Amniotic epithelial cell (primary cell): ENCODE data around the gene CPNE8.

Source experiments
- DNase-seq: peaks from one replicate; pipeline ENCODE4 v3.0.0-alpha.2; 2010; ENCODE audit warnings: low read depth

Gene CPNE8

GRCh38 chr12:38728894-38729293 is 176.5 kb downstream of the CPNE8 start:
- DNase-seq = no peak

- no peak for DNase-seq
Measured at GRCh38 chr12:38721611-38722252, 183.7 kb downstream of the CPNE8 start.

- no peak for DNase-seq
Measured at GRCh38 chr12:38720661-38721060, 184.7 kb downstream of the CPNE8 start.

- no peak for DNase-seq
Measured at GRCh38 chr12:38713294-38713693, 192.1 kb downstream of the CPNE8 start.

GRCh38 chr12:38711054-38711453 is 194.3 kb downstream of the CPNE8 start:
- DNase-seq = no peak

- no peak for DNase-seq
Measured at GRCh38 chr12:38708466-38708865, 196.9 kb downstream of the CPNE8 start.

GRCh38 chr12:38707648-38708047 is 197.7 kb downstream of the CPNE8 start:
- no peak for DNase-seq

- no peak for DNase-seq
Measured at GRCh38 chr12:38697289-38697688, 208.1 kb downstream of the CPNE8 start.

GRCh38 chr12:38695057-38695456 is 210.3 kb downstream of the CPNE8 start:
- no peak for DNase-seq

GRCh38 chr12:38691164-38691563 is 214.2 kb downstream of the CPNE8 start:
- DNase-seq = peak; percentile 12

GRCh38 chr12:38690646-38691045 is 214.7 kb downstream of the CPNE8 start:
- no peak for DNase-seq

GRCh38 chr12:38689704-38690103 is 215.7 kb downstream of the CPNE8 start:
- peak; percentile 79 for DNase-seq

- no peak for DNase-seq
Measured at GRCh38 chr12:38689195-38689594, 216.2 kb downstream of the CPNE8 start.

GRCh38 chr12:38682521-38682920 is 222.9 kb downstream of the CPNE8 start:
- DNase-seq = no peak

- peak; percentile 60 for DNase-seq
Measured at GRCh38 chr12:38669530-38669929, 235.9 kb downstream of the CPNE8 start.

- DNase-seq = no peak
Measured at GRCh38 chr12:38669081-38669480, 236.3 kb downstream of the CPNE8 start.

GRCh38 chr12:38666425-38666824 is 239.0 kb downstream of the CPNE8 start:
- DNase-seq = no peak

- DNase-seq = peak; percentile 20
Measured at GRCh38 chr12:38664661-38665269, 240.6 kb downstream of the CPNE8 start.

- DNase-seq = peak; percentile 19
Measured at GRCh38 chr12:38662829-38663228, 242.6 kb downstream of the CPNE8 start.

- no peak for DNase-seq
Measured at GRCh38 chr12:38653650-38654049, 251.7 kb downstream of the CPNE8 start.

- no peak for DNase-seq
Measured at GRCh38 chr12:38648813-38649212, 256.6 kb downstream of the CPNE8 start.

GRCh38 chr12:38646146-38646545 is 259.2 kb downstream of the CPNE8 start:
- DNase-seq = peak; percentile 1

- DNase-seq = no peak
Measured at GRCh38 chr12:38639625-38640024, 265.8 kb downstream of the CPNE8 start.

- DNase-seq = no peak
Measured at GRCh38 chr12:38638401-38638800, 267.0 kb downstream of the CPNE8 start.
